GM06990 (cell line): ENCODE results near the gene HOXA5.

Experiments used
- DNase-seq: peaks from one replicate; pipeline ENCODE4 v3.0.0-alpha.2; 2011; ENCODE audit not compliant: insufficient read length; ENCODE audit errors: extremely low read depth
- H3K27me3 ChIP-seq: replicated peaks from 2 replicates; pipeline ENCODE4 v1.6.0; 2011; ENCODE audit warnings: low read length; ENCODE audit not compliant: control insufficient read depth, insufficient read depth
- H3K36me3 ChIP-seq: 2 replicates; pipeline ENCODE4 v1.5.1; 2011; ENCODE audit warnings: low read length; ENCODE audit not compliant: control insufficient read depth, insufficient read depth
- H3K4me3 ChIP-seq: replicated peaks from 2 replicates; pipeline ENCODE4 v1.5.1; 2011; ENCODE audit warnings: low read depth, mild to moderate bottlenecking, control low read depth, low read length
- TF ChIP-seq, protein P1 (sequence below): IDR thresholded peaks from 2 replicates; pipeline ENCODE4 v1.5.1; 2011; ENCODE audit warnings: low read length, control low read depth, mild to moderate bottlenecking, inconsistent platforms; ENCODE audit not compliant: insufficient read depth, poor library complexity, severe bottlenecking

HOXA5 gene

DNA sequence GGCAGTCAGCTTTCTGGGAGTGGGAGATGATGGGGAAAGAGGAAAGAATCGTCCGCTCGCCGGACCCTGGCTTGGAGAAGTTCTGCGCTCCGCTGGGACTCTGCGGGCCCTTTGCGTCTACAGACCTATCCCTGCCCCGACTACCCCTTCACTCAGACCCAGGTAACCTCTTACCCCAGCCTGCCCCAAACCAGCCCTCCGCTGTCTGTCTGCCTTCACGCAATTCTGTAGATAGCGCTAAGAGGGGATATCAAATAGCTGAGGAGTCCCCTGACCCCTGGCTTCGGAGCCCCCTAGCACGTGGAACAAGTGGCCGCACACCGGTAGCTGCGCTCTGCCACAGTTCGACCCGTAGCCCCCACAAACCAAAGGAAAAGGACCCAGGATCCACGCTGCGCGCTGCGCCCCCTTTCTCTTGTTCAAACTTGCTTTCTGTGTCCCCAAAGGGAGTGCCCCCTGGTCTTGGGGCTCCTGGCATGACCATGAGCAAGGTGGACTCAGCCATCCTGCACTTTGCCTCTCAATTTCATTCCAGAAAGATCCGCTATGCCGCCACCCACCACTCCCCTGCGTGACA is 19.9 kb downstream of the HOXA5 start:
- Histone ChIP-seq H3K36me3 (no peaks in the 10 kb centered on the region), H3K27me3 (no peaks in the 10 kb centered on the region), H3K4me3 (no peak overlapping the region)
- TF ChIP-seq, protein P1, sequence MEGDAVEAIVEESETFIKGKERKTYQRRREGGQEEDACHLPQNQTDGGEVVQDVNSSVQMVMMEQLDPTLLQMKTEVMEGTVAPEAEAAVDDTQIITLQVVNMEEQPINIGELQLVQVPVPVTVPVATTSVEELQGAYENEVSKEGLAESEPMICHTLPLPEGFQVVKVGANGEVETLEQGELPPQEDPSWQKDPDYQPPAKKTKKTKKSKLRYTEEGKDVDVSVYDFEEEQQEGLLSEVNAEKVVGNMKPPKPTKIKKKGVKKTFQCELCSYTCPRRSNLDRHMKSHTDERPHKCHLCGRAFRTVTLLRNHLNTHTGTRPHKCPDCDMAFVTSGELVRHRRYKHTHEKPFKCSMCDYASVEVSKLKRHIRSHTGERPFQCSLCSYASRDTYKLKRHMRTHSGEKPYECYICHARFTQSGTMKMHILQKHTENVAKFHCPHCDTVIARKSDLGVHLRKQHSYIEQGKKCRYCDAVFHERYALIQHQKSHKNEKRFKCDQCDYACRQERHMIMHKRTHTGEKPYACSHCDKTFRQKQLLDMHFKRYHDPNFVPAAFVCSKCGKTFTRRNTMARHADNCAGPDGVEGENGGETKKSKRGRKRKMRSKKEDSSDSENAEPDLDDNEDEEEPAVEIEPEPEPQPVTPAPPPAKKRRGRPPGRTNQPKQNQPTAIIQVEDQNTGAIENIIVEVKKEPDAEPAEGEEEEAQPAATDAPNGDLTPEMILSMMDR, result no peak
- DNase-seq, result no peak

DNA sequence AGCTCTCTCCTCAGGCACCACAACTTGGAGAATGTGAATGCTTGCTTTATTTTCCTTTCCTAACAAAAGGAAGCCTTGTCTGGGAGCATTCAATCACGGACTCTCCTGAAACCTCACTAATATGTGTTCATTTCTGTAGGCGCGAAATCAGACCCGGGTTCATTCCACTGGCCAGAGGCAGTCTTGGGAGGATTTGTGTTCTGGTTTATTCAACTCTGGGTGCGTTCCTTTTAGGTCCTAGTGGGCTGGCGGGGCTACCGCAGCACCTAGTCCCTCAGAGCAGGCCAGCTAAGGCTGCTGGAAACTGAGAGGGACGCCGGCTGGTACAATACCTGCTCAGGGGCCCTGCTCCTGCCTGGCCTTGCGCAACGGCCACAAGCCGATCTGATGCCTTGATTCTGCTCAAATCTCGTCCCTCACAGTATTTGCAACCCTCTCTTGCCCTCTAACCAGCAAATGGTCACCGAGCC is 20.4 kb downstream of the HOXA5 start:
- TF ChIP-seq, protein P1, result no peak
- Histone ChIP-seq H3K27me3 (no peaks in the 10 kb centered on the region), H3K36me3 (no peaks in the 10 kb centered on the region), H3K4me3 (no peak overlapping the region)
- no peak for DNase-seq

DNA sequence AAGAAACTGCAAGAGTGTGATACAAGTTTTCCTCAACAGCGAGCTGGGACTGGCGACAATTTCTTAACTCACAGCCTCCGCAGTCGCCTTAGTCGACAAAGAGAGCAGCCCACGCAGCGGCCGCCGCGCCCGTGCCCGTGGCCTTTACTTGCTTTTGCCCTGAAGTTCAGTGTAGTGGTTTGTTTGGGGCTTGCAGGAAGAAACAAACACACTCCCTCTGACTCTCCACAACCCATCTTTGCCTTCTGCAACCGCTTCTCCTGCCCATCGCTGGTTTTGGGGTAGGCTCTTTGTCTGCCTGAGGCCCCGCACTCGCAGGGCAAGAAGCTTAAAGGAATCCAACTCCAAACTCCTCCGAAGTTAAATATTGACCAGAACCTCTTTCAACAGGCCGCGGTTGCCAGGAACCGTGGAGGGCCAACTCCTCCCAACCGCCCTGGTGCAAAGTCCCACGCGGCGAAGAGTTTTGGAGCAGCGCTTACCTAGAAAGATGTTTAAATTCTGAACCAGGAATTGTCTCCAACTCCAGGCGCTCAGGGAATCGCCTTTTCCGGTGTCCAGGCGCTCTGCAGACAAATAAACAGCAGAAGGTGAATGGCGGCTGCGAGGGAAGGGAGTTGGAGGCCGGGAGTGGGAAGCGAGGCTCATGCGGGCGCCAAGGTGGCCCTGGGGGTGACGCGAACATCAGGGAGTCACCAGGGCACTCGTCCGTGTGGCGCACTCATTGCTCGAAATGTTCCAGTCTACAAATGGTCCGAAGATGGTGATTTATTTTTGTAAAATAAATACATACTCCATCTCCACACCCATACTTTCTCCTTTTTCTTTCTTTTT is 21.2 kb downstream of the HOXA5 start:
- TF ChIP-seq, protein P1, result no peak
- Histone ChIP-seq H3K4me3 (no peak overlapping the region), H3K36me3 (no peaks in the 10 kb centered on the region), H3K27me3 (no peaks in the 10 kb centered on the region)
- no peak for DNase-seq

DNA sequence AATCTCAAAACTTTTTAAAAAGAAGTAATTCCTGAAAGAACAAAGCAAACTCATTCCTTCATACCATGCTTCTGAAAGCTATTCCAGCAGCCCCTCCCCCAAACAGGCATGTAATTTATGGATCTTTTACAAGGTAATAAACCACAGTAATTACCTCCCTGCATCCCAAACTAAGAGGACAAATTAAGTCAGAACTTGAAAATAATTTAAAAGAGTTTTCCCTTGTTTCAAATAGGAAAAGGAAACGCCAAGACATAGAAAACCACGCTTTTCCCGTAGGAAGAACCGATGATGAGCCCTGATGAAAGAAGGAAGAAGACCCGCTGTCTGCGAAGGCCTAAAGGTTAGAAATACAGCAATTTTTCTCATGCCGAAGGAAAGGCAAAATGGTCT is 21.8 kb downstream of the HOXA5 start:
- TF ChIP-seq, protein P1, result no peak
- Histone ChIP-seq H3K36me3 (no peaks in the 10 kb centered on the region), H3K27me3 (no peaks in the 10 kb centered on the region), H3K4me3 (no peak overlapping the region)
- no peak for DNase-seq

DNA sequence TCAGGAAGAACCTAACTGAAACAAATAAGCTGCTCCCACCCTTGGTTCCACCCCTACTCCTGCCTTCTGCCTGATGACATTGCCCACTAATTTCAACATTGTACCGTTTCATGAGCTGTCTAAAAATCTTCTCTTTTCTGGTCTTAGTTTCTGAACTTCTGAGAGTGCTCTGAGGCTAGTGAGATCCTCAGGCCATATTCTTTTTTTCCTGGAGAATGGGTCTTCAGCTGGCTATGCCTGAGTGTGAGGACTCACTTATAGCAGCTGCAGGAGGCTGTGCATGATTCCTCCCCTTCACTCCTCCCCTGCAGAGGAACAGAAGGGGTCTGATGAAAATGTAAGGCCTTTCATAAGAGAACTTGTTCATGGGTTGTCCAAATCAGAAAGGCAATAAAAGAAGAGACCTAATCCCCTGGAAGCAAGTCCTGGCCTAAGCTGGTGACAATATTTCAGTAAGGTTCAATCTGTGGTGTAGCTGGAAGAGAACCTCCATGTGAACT is 24.0 kb downstream of the HOXA5 start:
- no peak for DNase-seq
- no peaks in the 10 kb centered on the region for H3K36me3 ChIP-seq
- TF ChIP-seq, protein P1, result no peak
- no peak overlapping the region for H3K4me3 ChIP-seq
- H3K27me3 ChIP-seq, result no peaks in the 10 kb centered on the region
